ENCODE results near the gene ARHGAP26.

Gene ARHGAP26

GRCh38 chr5:143014017-143014651 lies 244.0 kb downstream of the ARHGAP26 start:
- DNase-seq (ENCODE audit: low read depth), result no peak
- TF ChIP-seq CTCF (IDR thresholded peaks at IDR 0.05; ENCODE audit: low read length, missing control alignments), result peak; percentile 39
- no peak overlapping the region for H3K4me3 ChIP-seq (replicated peaks; ENCODE audit: low read depth, low read length)

GRCh38 chr5:143016777-143017516 lies 246.8 kb downstream of the ARHGAP26 start:
- DNase-seq (ENCODE audit: low read depth), result peak; percentile 78
- TF ChIP-seq CTCF (IDR thresholded peaks at IDR 0.05; ENCODE audit: low read length, missing control alignments), result peak; percentile 78
- no peak overlapping the region for H3K4me3 ChIP-seq (replicated peaks; ENCODE audit: low read depth, low read length)

GRCh38 chr5:143017541-143017940 lies 247.4 kb downstream of the ARHGAP26 start:
- no peak overlapping the region for H3K4me3 ChIP-seq (replicated peaks; ENCODE audit: low read depth, low read length)
- no peak for TF ChIP-seq CTCF (IDR thresholded peaks at IDR 0.05; ENCODE audit: low read length, missing control alignments)
- no peak for DNase-seq (ENCODE audit: low read depth)

- no peak overlapping the region for H3K4me3 ChIP-seq (replicated peaks; ENCODE audit: low read depth, low read length)
- DNase-seq (ENCODE audit: low read depth), result no peak
- no peak for TF ChIP-seq CTCF (IDR thresholded peaks at IDR 0.05; ENCODE audit: low read length, missing control alignments)
Observed at GRCh38 chr5:143017992-143018391, 247.8 kb downstream of the ARHGAP26 start.

GRCh38 chr5:143019157-143019556 lies 249.0 kb downstream of the ARHGAP26 start:
- H3K4me3 ChIP-seq (replicated peaks; ENCODE audit: low read depth, low read length), result no peak overlapping the region
- no peak for DNase-seq (ENCODE audit: low read depth)
- no peak for TF ChIP-seq CTCF (IDR thresholded peaks at IDR 0.05; ENCODE audit: low read length, missing control alignments)

GRCh38 chr5:143019614-143020515 lies 249.7 kb downstream of the ARHGAP26 start:
- no peak for DNase-seq (ENCODE audit: low read depth)
- TF ChIP-seq CTCF (IDR thresholded peaks at IDR 0.05; ENCODE audit: low read length, missing control alignments), result no peak

More at GRCh38 chr5:143019614-143020515, 249.7 kb downstream of the ARHGAP26 start:
- no peak overlapping the region for H3K4me3 ChIP-seq (replicated peaks; ENCODE audit: low read depth, low read length)

All from fibroblast of pulmonary artery (primary cell).